ENCODE data around the gene IL17B.
A peak's percentile ranks its signal among the peaks of the same experiment; 100 is the strongest.

Gene IL17B

GRCh38 chr5:149372932-149373331, 6.2 kb downstream of the IL17B start:
- Histone ChIP-seq H3F3A (ENCODE audit: control insufficient read depth, insufficient read depth) (no peaks in the 10 kb centered on the region), H3K79me2 (ENCODE audit: control insufficient read depth, low read length) (no peaks in the 10 kb centered on the region), H3K36me3 (ENCODE audit: control insufficient read depth, low read length) (peaks cover 21% of the 10 kb centered on the region), H4K20me1 (ENCODE audit: control insufficient read depth, insufficient read depth, low read depth, low read length) (peaks cover 3% of the 10 kb centered on the region; the same call in 1 of the 2 replicates), H3K4me1 (ENCODE audit: control insufficient read depth, low read length) (no peaks in the 10 kb centered on the region), H3K9me3 (ENCODE audit: control insufficient read depth, insufficient read depth, low read length) (no peaks in the 10 kb centered on the region), H3K27me3 (ENCODE audit: control insufficient read depth, low read length) (no peaks in the 10 kb centered on the region), H3K27ac (ENCODE audit: low read depth, low read length) (no peak overlapping the region), H3K4me3 (ENCODE audit: low read length) (no peak overlapping the region), H3K9me2 (replicated peaks; ENCODE audit: control insufficient read depth, low read length) (no peaks in the 10 kb centered on the region), H3K4me2 (ENCODE audit: low read length) (no peak overlapping the region)
- TF ChIP-seq CTCF (IDR thresholded peaks at IDR 0.05; ENCODE audit: low read depth, low read length, poor library complexity, severe bottlenecking): no peak
- no peak for TF ChIP-seq EZH2phosphoT487 (IDR thresholded peaks at IDR 0.05; ENCODE audit: borderline replicate concordance, low read length)

- Histone ChIP-seq H3K9me3 (ENCODE audit: control insufficient read depth, insufficient read depth, low read length) (no peaks in the 10 kb centered on the region), H3K27ac (ENCODE audit: low read depth, low read length) (no peak overlapping the region), H3F3A (ENCODE audit: control insufficient read depth, insufficient read depth) (no peaks in the 10 kb centered on the region), H3K27me3 (ENCODE audit: control insufficient read depth, low read length) (no peaks in the 10 kb centered on the region), H4K20me1 (ENCODE audit: control insufficient read depth, insufficient read depth, low read depth, low read length) (peaks cover under 1% of the 10 kb centered on the region; the same call in 1 of the 2 replicates), H3K4me1 (ENCODE audit: control insufficient read depth, low read length) (no peaks in the 10 kb centered on the region), H3K9me2 (replicated peaks; ENCODE audit: control insufficient read depth, low read length) (no peaks in the 10 kb centered on the region), H3K4me3 (ENCODE audit: low read length) (no peak overlapping the region), H3K4me2 (ENCODE audit: low read length) (no peak overlapping the region), H3K36me3 (ENCODE audit: control insufficient read depth, low read length) (peaks cover 26% of the 10 kb centered on the region), H3K79me2 (ENCODE audit: control insufficient read depth, low read length) (no peaks in the 10 kb centered on the region)
- TF ChIP-seq CTCF (IDR thresholded peaks at IDR 0.05; ENCODE audit: low read depth, low read length, poor library complexity, severe bottlenecking) (no peak), EZH2phosphoT487 (IDR thresholded peaks at IDR 0.05; ENCODE audit: borderline replicate concordance, low read length) (no peak)
Measured at GRCh38 chr5:149372076-149372795, 6.9 kb downstream of the IL17B start.

- H3K27me3 ChIP-seq (ENCODE audit: control insufficient read depth, low read length): no peaks in the 10 kb centered on the region
- H3K27ac ChIP-seq (ENCODE audit: low read depth, low read length): no peak overlapping the region
- H3K9me3 ChIP-seq (ENCODE audit: control insufficient read depth, insufficient read depth, low read length): no peaks in the 10 kb centered on the region
- no peaks in the 10 kb centered on the region; the same call in 1 of the 2 replicates for H4K20me1 ChIP-seq (ENCODE audit: control insufficient read depth, insufficient read depth, low read depth, low read length)
- no peaks in the 10 kb centered on the region for H3K4me1 ChIP-seq (ENCODE audit: control insufficient read depth, low read length)
- H3F3A ChIP-seq (ENCODE audit: control insufficient read depth, insufficient read depth): no peaks in the 10 kb centered on the region
- H3K4me2 ChIP-seq (ENCODE audit: low read length): no peak overlapping the region
- H3K36me3 ChIP-seq (ENCODE audit: control insufficient read depth, low read length): peaks cover 28% of the 10 kb centered on the region
- no peak for TF ChIP-seq EZH2phosphoT487 (IDR thresholded peaks at IDR 0.05; ENCODE audit: borderline replicate concordance, low read length)
- peak; percentile 78 for TF ChIP-seq CTCF (IDR thresholded peaks at IDR 0.05; ENCODE audit: low read depth, low read length, poor library complexity, severe bottlenecking)
- no peaks in the 10 kb centered on the region for H3K9me2 ChIP-seq (replicated peaks; ENCODE audit: control insufficient read depth, low read length)
- H3K79me2 ChIP-seq (ENCODE audit: control insufficient read depth, low read length): no peaks in the 10 kb centered on the region
- H3K4me3 ChIP-seq (ENCODE audit: low read length): no peak overlapping the region
Measured at GRCh38 chr5:149371296-149371962, 7.7 kb downstream of the IL17B start.

Data from DOHH2 (cell line).